K562 (cell line): ENCODE measurements around the gene DIP2B. TPM values are rescaled to one million over a fixed set of nuclear protein-coding genes. Genes with fewer than 3 reads are reported as not detected.

Experiments used
- ATAC-seq: fragments of 200-7000 bp; cut with Tn5 transposase; 3 replicates; pipeline ENCODE4 v1.9.1; 2020; ENCODE audit warnings: moderate library complexity
- BruUV-seq: library from RNA; stranded (reverse); fragments of 400-500 nt; replicated peaks from 2 replicates; lab custom pipeline; 2021; lab: Mats Ljungman, UMichigan
- CTCF ChIA-PET: fragments of 300-600 bp; formaldehyde crosslinking; extraction: SDS; loops from one replicate; lab custom pipeline; 2021; ENCODE audit warnings: low intra/inter-chr PET ratio; lab: Yijun Ruan, JAX
- POLR2A ChIA-PET: fragments of 300-600, 350-650 bp; sonication (Branson Sonifier 250); formaldehyde crosslinking; extraction: SDS; loops from one replicate; lab custom pipeline; 2021; ENCODE audit warnings: antibody characterized with exemption, inconsistent platforms; lab: Yijun Ruan, JAX
- DNase-seq, 4 experiments: peaks; one replicate each; pipeline versions ENCODE4 v3.0.0 to v3.0.0-alpha.2; 2011 to 2018; ENCODE audit warnings: low spot score in 3 of 4, mixed read lengths in 3 of 4; ENCODE audit errors: extremely low read depth in 1 of 4
- FAIRE-seq: peaks from 2 replicates; lab custom pipeline; 2011; peaks lifted over from hg19 to GRCh38; lab: Jason Lieb, UNC
- H2AFZ ChIP-seq: 2 replicates; pipeline ENCODE4 v1.6.0; 2011; ENCODE audit warnings: low read depth, low read length, control low read depth, inconsistent platforms
- H3K27ac ChIP-seq: fragments of 200-600 bp; 3 replicates; pipeline ENCODE4 v1.8.0; 2011; ENCODE audit warnings: low read depth, mild to moderate bottlenecking, control low read depth, inconsistent platforms, low read length, moderate library complexity, mixed read lengths; ENCODE audit errors: extremely low read depth
- H3K27me3 ChIP-seq, 2 experiments: fragments of 300-600 bp in 1 of 2; 2 replicates in 1 of 2; 3 replicates in 1 of 2; pipeline versions ENCODE4 v1.6.0 to v1.8.0; 2011; ENCODE audit warnings: inconsistent platforms in 2 of 2, low read length in 2 of 2, mild to moderate bottlenecking in 1 of 2, mixed read lengths in 1 of 2, moderate library complexity in 1 of 2; ENCODE audit not compliant: control insufficient read depth in 2 of 2, insufficient read depth in 2 of 2
- H3K36me3 ChIP-seq: fragments of 300-600 bp; 3 replicates; pipeline ENCODE4 v1.8.0; 2011; ENCODE audit warnings: mild to moderate bottlenecking, low read length, inconsistent platforms; ENCODE audit not compliant: control insufficient read depth, insufficient read depth
- H3K4me1 ChIP-seq, 2 experiments: fragments of 200-600 bp in 1 of 2; replicated peaks in 1 of 2; 2 replicates in 1 of 2; 3 replicates in 1 of 2; pipeline versions ENCODE4 v1.5.1 to v1.8.0; 2011; ENCODE audit warnings: inconsistent platforms in 2 of 2, low read length in 2 of 2, mild to moderate bottlenecking in 1 of 2, mixed read lengths in 1 of 2, moderate library complexity in 1 of 2; ENCODE audit not compliant: control insufficient read depth in 2 of 2, insufficient read depth in 2 of 2
- H3K4me2 ChIP-seq: 2 replicates; pipeline ENCODE4 v1.6.1; 2011; ENCODE audit warnings: low read length, control low read depth, inconsistent platforms, mixed read lengths; ENCODE audit not compliant: insufficient read depth
- H3K4me3 ChIP-seq: fragments of 200-600 bp; sonication (generic), shearing (Covaris generic); 2 replicates; pipeline ENCODE4 v1.5.1; 2016; ENCODE audit warnings: control low read depth, inconsistent platforms
- H3K79me2 ChIP-seq: fragments of 200-600 bp; 3 replicates; pipeline ENCODE4 v1.8.0; 2011; ENCODE audit warnings: low read length, inconsistent platforms; ENCODE audit not compliant: control insufficient read depth, insufficient read depth
- H3K9ac ChIP-seq, 2 experiments: 2 replicates each; pipeline versions ENCODE4 v1.6.0 to v1.6.1; 2011; ENCODE audit warnings: low read depth in 2 of 2, low read length in 2 of 2, control low read depth in 1 of 2, inconsistent platforms in 1 of 2, mild to moderate bottlenecking in 1 of 2, mixed read lengths in 1 of 2; ENCODE audit not compliant: insufficient read depth in 1 of 2
- H3K9me1 ChIP-seq: one replicate; pipeline ENCODE4 v1.6.0; 2011; ENCODE audit warnings: inconsistent platforms, mild to moderate bottlenecking, low read length, moderate library complexity; ENCODE audit not compliant: control insufficient read depth, insufficient read depth
- H3K9me3 ChIP-seq: replicated peaks from 2 replicates; pipeline ENCODE4 v1.5.1; 2011; ENCODE audit warnings: low read depth, low read length, inconsistent platforms; ENCODE audit not compliant: control insufficient read depth, insufficient read depth
- H4K20me1 ChIP-seq: replicated peaks from 2 replicates; pipeline ENCODE4 v1.6.1; 2011; ENCODE audit warnings: low read length, inconsistent platforms, mixed read lengths; ENCODE audit not compliant: control insufficient read depth, insufficient read depth
- BDP1 ChIP-seq: IDR thresholded peaks from 3 replicates; pipeline ENCODE4 v1.6.1; 2011; ENCODE audit not compliant: insufficient read length, insufficient read depth
- KLF10 ChIP-seq: fragments of 250-450 bp; sonication (Bioruptor Pico); IDR thresholded peaks from 2 replicates; pipeline ENCODE4 v1.6.1; 2021; ENCODE audit warnings: matching md5 sums
- PTBP1 ChIP-seq: fragments of 200-400 bp; formaldehyde crosslinking; IDR thresholded peaks from 2 replicates; pipeline ENCODE4 v1.6.1; 2017; ENCODE audit warnings: low read depth, low read length
- TGIF2 ChIP-seq: sonication (generic); formaldehyde crosslinking; IDR thresholded peaks from 2 replicates; pipeline ENCODE4 v1.8.1; 2022; ENCODE audit warnings: mild to moderate bottlenecking, missing genetic modification reagents, moderate library complexity
- ZNF318 ChIP-seq, 2 experiments: fragments of 450-650 bp; IDR thresholded peaks; 2 replicates each; pipeline ENCODE4 v1.6.1; 2016; ENCODE audit warnings: mild to moderate bottlenecking in 2 of 2, borderline replicate concordance in 1 of 2, low read depth in 1 of 2, moderate library complexity in 1 of 2
- WGBS: fragments of 100-300 bp; shearing (Covaris generic); methylation state at CpG from one replicate; pipeline ENCODE4 v1.1.6; 2016; ENCODE audit warnings: low coverage, mixed read lengths; ENCODE audit not compliant: insufficient coverage; ENCODE audit errors: missing lambda C conversion rate; 5-methylcytosine and 5-hydroxymethylcytosine counted together
- in situ Hi-C: fragments of 300-500 bp; cut with MboI; formaldehyde crosslinking; loops from 4 replicates; pipeline ENCODE4 v1.15.0; 2018; ENCODE audit warnings: inconsistent platforms, mixed read lengths
- intact Hi-C: fragments of 100-400 bp; cut with micrococcal nuclease; formaldehyde crosslinking; loops from 2 replicates; pipeline ENCODE4 v1.14.2; 2022
- polyA plus RNA-seq, 8 experiments: library from polyadenylated mRNA; depleted of rRNA in 4 of 8; stranded (reverse) in 5 of 8; unstranded in 3 of 8; fragments of >200 nt; fragmentation: Nextera tagmentation in 2 of 8; fragmentation: Illumina TruSeq in 1 of 8; extraction: Ambion mirVana in 2 of 8; extraction: Trizol in 1 of 8; gene quantifications; 2 replicates each; pipeline versions ENCODE4 v1.2.1 to v1.2.3, GENCODE V29; 2011 to 2014; ENCODE audit warnings: inconsistent platforms in 1 of 8, missing spikeins in 1 of 8
- total RNA-seq, 7 experiments: library from RNA; depleted of rRNA in 6 of 7; stranded (reverse); fragments of >200 nt in 6 of 7; fragmentation: Illumina TruSeq in 2 of 7; extraction: Trizol in 2 of 7; gene quantifications; 2 replicates each; pipeline versions ENCODE4 v1.2.1 to v1.2.3, GENCODE V29; 2011 to 2021; ENCODE audit warnings: low replicate concordance in 1 of 7

The DIP2B gene
- total and polyA plus RNA-seq, 9 of the 15 experiments (the other 6 are each of a cell fraction or from before 2014, with no cell fraction given) = 4.6 to 26.1 (median 18.8) TPM

GRCh38 chr12:50659260-50659659 lies 154.5 kb downstream of the DIP2B start (continued):
- TF ChIP-seq KLF10 (CRISPR knock-in tag) (no peak), TGIF2 (CRISPR knock-in tag) (no peak), BDP1 (no peak)

GRCh38 chr12:50659690-50660424 lies 155.1 kb downstream of the DIP2B start:
- no peak for ATAC-seq
- H3K27me3 ChIP-seq = no peaks in the 10 kb centered on the region
- H3K9ac ChIP-seq = no peak overlapping the region
- CTCF ChIA-PET = interaction anchor here (0.7 kb wide), 1 partner anchor 172 kb away, joined by 3 read pairs; no protein-coding TSS in a partner anchor
- peaks cover 8% of the 10 kb centered on the region for H3K36me3 ChIP-seq
- POLR2A ChIA-PET = interaction anchor here (0.6 to 1.0 kb wide), 3 partner anchors 40 to 179 kb away, joined by 3 to 5 read pairs (median 3); no protein-coding TSS in a partner anchor
- H3K27ac ChIP-seq = no peak overlapping the region
- no peaks in the 10 kb centered on the region for H3K4me1 ChIP-seq
- H3K9me3 ChIP-seq = no peaks in the 10 kb centered on the region
- TF ChIP-seq ZNF318 (IDR thresholded peaks at IDR 0.05; ENCODE audit: borderline replicate concordance in 1 of 2, low read depth in 1 of 2) = no peak
- TF ChIP-seq PTBP1 = no peak
- no peak for FAIRE-seq
- H3K9me1 ChIP-seq = no peaks in the 10 kb centered on the region
- BruUV-seq = no TSS peak
- H4K20me1 ChIP-seq = no peaks in the 10 kb centered on the region
- WGBS = 78% methylated on average over 6 of the region's 6 CpGs
- H3K4me2 ChIP-seq = no peak overlapping the region
- intact Hi-C loops = no loop called here
- H2AFZ ChIP-seq = no peak overlapping the region
- no peak for DNase-seq
- H3K4me3 ChIP-seq = no peak overlapping the region
- in situ Hi-C loops = no loop called here
- H3K79me2 ChIP-seq = no peaks in the 10 kb centered on the region
